NCI-H510A (cell line): ENCODE data around the gene UNC93B1.
"Not testable (repeated sequence)": the region's sequence is repeated elsewhere in the genome, so short reads cannot be mapped to it uniquely, and the experiment has no call there.

ENCODE experiments used
- DNase-seq: peaks from one replicate; lab custom pipeline; 2025; lab: John Stamatoyannopoulos, UW

The UNC93B1 gene

DNA sequence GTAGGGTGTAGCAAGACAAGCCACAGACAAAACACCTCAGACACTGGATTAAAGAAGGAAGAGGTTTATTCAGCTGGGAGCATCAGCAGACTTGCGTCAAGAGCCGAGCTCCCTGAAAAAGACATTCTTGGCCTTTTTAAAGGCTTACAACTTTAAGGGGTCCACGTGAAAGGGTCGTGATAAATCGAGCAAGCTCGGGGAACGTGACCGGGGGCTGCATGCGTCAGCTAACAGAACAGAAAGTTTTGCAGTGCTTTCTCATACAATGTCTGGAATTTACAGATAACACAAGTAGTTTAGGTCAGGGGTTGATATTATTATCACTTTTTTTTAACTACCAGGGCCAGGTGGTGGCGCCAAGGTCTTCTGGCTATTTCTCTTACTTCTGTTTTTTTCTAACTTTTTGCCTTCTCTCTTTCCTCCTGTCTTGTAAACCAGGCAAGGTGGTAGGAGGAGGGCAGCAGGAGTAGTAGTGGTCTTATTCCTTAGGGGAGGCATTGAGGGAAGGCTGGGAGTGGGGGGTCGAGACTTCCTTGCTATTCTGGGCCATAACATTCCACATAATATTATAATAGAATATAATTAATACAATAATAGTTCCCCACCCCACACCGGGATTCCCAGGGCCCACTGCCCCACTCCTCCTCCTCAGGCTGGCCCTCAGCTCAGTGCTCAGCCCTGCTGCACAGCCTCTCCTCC lies 5.6 kb upstream of the UNC93B1 start:
- DNase-seq: no peak

DNA sequence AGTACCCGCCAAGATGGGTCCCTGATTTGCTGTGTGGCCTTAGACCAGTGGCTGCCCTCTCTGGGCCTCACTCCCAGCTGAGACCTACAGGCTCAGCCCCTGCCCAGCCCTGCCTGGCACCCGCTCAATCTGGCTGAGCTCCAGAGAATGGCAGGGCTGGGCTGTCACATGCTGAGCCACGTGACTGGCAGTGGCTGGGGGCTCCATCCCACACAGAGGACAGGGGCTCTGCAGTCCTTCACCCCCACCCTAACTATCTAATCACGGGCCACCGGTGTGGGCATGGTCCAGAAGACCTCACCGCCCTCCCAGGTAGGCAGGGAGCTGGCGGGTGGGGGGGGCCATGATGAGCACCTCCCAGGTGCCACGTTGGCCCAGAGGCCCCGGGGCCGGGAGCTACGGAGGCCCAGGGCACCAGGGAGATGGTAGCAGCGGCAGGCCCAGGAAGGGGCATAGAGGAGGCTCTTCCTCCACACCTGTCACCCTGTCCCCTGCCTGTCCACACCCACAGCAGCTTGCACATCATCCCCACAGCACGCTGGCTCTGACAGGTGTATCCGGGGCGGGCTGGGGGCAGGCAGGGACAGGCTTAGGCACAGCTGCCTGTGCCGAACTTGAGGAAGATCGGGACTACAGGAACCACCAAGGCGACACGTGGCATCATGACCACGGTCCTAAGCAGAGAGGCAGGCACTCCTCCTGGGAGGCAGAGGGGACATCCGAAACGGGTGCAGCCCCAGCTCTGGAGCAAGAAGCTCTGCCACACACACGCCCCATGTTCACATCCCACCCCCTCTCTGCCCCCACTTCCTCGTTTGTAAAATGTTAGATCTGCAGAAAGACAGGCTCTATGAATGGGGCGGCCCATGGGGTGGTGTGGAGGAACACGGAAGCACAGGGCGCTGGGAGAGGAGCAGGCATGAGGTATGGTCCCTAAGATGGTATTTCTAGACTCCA lies 4.8 kb upstream of the UNC93B1 start:
- peak; percentile 52 for DNase-seq

DNA sequence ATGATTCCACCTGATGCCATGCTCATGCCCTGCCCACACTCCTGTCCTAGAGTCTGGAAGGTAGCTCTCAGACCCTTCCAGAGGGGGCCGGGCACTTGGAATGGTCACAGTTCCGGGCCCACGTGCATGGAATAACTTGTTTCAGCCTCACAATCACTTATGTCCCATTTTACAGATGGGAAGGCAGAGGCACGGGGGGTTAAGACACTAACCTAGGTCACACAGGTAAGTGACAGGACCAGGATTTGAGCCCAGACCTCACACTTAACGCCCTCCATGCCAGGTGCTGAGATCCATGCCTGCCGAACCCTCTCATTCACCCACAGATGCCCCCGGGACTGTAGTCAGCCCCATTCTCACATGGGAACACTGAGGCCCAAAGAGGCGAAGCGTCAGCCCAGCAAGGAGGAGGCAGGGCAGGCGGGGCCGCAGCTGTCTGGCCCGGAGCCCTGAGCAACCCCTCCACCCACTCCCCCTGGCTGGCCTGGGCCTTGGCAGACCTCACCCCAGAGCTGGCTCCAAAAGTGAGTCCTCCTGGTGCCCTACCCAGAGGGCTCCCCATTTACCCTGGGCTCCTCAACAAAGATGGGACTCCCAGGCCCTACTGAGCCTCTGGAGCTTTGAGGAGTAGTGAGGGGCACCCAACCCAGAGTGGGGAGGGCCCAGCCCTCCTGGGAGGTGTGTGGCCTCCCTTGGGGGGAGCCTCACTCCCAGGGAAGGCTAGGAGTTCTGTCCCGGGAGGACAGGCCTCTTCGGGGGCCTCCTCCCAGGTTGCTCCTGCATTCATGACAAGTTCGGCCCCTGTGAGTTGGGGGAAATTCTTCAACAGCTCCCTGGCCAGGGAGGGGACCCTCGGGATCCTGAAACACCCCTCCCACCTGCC lies 3.8 kb upstream of the UNC93B1 start:
- DNase-seq: no peak

DNA sequence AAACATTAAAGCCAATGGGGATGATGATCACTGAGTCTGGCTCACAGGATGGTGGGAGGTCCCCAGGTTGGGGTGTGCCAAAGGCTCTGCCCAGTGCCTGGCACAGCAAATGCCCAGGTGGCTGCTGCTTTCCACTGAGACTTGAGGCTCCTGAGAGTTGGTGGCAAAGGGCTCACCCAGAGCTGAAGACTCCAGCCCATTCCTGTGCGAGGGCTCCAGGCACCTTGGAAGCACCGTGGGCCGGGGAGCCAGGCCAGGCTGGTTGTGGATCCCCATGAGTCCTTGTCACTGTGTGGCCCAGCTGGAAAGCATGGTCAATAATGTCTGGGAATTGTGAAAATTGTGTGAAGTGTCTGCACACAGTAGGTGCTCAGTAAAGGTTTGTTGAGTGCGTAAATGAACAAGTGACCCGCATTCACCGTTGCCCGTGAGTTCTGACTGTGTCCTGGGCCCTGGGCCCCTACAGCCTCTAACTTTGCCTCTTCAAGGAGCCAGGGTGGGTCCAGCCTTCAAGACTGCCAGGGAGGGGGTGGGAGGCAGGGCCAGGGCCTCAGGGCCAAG lies 2.8 kb upstream of the UNC93B1 start:
- DNase-seq: no peak

DNA sequence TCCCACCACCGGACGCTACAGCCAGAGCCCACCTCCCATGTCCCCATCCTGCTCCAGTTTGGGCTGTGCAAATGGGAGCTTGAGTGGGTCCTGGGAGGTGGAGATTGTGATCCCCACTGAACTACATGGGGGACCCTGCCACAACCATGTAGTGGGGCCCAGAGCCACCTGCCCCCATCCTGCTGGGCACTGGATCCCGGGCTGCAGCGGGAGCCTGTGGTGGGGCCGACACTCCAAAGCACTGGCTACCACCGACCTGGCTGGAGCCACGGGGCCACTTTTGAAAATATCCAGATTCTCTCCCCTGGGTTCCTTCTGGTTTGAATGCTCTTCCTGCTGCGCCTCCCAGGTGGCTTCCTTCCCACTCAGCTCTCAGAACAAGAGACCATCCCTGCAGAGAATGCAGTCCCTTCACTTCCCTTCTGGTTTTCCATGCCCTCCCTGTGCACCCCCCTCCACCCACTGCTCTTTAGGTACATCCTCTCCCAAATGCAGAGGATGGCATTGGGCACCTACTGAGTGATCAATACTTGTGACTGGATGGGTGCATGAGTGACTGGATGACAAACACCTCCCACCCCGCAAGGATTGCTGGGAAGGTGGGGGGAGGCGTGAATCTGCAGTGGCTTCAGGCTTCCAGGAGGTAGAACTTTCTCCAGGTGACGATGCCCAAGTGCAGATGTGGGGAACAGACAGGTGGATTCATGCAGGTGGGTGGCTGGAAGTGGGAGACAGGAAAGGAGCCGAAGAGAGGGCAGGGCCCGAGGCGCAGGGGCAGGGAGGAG lies 846 bp upstream of the UNC93B1 start:
- peak; percentile 23 for DNase-seq

DNA sequence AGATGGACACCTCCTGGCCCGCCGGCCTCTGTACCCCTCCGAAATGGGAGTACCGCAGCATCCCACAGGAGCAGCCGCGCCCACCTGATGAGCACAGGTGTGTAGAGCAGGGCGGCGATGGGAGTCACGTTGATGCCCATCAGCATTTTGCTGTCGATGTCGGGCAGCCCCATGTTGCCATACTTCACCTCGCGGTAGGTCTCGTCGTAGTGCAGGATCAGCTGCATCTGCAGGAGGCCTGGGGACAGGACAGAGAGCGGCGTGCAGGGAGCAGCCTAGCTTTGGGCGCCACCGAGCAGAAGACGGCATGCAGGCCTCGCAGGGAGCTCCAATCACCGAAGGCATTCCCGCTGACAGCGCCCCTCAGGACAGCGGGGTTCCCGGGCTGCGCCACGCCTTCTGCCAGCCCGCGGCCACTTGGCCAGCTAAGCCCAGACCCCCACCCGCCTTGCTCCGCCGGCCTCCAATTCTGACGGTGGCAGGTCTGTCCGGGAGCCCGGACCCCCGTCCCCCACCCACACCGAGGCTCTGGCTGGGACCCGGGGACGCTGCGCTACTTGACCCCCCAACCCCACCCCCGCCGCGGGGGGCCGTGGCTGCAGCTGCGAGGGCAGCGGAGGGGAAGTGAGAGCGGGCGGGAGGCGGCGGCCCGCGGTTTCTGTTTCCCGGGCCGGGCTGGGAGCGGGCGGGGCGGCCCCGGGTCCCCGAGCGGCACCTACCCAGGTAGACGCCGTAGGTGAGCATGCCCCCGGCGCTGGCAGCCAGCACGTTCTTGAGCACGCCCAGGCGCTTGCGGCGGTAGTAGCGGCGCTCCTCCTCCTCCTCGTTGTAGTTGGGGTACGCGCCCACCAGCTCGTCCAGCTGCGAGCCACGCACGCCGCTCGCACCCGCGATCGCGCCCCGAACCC lies 705 bp downstream of the UNC93B1 start:
- peak; percentile 47 for DNase-seq

DNA sequence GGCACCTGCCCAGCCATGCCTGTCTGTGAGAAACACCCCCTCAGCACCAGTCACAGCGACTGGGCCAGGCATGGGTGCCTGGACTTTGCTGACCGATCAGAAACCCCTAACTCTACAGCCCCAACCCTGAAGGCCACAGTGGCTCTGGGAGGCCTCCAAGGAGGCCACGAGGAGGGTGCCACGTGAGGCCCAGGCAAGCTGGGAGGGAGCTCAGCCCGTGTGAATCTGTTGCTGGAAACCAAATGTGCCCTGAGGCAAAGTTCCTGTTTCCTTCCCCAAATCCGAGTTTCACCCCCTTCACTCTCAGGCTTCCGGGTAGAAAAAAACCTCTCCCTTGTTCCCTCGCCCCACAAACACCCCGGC lies 1.3 kb downstream of the UNC93B1 start:
- no peak for DNase-seq

DNA sequence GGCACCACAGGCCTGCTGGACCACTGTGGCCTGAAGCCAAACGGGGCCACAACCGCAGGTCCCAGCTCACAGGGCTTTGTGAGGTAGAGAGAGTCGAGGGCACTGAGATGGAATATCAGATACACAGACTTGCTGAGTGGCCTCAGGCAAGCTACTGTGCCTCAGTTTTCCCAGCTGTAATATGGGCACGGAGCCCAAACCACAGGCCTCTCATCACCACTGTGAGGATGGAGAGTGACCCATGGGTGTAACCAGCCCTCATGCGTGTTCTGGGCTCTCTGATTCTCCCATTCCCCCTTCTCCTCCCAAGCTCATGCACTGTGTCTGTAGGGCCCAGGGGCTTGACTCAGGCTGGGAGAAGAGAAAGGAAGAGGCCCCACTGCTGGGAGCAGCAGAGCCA lies 4.2 kb downstream of the UNC93B1 start:
- DNase-seq: no peak

DNA sequence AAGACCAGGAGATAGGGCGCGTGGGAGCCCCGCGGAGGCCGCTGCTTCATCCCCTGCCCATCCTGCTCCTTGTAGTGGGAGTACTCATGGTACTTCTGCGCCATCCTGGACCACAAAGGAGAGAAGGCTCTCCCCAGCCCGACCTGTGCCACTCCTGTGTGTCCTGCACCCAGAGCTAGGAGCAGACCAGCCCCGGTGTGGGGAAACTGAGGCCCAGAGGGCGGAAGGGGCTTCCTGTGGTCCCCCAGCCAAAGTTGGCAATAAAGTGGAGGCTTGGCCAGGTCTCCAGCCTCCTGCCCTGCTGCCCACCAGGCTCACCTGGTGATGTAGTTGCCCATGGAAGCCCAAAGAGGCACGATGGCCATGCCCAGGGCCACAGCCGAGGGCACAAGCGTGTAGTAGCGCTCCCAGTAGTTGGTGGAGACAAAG lies 4.7 kb downstream of the UNC93B1 start:
- no peak for DNase-seq

DNA sequence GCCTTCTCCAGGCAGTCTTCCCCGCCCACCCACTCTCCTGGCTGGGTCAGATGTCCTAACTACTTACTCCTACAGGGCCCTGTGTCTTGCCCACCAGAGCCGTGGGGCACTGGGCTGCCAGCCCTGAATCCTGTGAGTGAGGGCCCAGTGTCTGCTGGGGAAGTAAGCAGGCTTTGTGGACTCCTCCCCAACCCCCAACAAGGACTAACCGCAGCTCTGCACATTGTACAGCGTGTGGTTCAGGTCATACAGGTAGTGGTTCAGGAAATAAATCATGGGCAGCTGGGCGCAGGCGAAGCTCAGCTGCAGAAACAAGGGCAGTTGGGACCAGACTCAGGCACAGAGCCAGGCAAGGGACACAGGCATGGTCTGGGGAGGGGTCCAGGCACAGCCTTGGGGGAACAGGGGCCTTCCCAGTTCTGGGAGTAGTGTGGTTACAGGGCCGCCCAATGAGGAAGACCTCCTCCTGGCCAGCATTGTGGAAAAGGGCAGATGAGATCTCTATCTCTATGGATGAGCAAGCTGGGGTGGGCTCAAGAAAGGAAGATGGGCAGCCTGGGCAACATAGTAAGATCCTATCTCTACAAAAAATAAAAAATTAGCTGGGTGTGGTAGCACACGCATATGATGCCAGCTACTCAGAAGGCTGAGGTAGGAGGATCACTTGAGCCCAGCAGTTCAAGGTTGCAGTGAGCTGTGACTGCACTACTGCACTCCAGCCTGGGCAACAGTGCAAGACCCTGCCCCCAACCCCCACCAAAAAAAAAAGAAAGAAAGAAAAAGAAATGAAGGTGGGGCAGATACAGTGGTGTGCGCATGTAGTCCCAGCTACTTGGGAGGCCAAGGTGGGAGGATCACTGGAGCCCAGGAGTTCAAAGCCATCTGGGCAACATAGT lies 5.5 kb downstream of the UNC93B1 start:
- DNase-seq: no peak

DNA sequence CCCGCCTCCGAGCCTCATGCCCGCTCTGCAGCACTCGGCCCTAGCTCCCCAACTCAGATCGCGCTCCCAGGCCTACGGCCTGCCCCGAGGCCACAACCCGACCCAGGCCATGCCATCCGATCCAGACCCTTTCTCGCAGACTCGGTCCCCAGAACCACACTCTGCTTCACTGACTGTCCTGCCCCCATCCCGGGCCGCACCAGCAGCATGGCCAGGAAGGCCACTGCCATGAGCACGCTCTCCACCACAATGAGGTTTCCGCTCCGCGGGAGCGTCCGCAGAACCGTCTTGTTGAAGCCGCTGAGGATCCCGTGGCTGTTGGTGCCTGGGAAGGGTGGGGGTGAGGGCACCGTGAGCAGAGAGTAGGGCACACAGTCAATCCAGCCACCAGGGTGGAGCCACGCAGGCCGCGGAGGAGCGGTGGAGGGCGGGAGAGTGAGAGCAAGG lies 6.4 kb downstream of the UNC93B1 start:
- DNase-seq: no peak

DNA sequence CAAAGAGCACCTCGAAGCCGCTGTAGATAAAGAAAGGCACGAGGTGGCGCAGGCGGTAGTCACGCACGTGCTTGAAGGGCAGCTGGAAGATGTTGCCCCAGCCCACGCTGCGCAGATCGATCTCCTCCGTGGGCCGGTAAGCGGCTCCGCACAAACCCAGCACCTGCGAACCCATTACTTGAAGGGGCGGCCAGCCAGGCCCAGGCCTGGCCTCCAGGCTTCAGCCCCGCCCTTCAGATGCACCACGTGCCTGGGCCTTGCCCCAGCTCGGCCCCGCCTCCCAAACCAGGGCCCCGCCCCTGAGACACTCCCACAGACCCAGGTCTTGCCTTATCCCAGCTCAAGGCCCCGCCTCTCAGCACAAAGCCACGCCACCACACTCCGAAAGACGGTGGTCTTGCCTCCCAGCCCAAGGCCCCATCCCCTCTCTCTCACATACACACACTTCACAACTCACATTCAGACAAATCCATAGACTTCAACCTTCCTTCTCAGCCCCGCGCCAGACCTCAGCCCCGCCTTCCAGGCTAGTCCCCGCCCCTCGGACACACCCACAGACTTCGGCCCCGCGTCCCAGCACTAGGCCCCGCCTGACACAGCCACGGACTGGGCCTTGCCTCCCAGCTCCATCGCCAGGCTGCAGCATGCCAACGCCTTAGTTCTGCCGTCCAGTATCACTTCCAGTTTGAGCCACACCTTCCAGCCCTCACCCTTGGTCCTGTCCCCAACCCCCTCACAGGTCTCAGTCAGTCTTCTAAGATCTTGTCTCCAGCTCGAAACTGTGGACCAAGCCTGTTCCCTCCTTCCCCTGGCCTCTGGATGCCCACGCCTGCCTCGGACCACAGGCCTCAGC lies 7.0 kb downstream of the UNC93B1 start:
- DNase-seq: no peak

DNA sequence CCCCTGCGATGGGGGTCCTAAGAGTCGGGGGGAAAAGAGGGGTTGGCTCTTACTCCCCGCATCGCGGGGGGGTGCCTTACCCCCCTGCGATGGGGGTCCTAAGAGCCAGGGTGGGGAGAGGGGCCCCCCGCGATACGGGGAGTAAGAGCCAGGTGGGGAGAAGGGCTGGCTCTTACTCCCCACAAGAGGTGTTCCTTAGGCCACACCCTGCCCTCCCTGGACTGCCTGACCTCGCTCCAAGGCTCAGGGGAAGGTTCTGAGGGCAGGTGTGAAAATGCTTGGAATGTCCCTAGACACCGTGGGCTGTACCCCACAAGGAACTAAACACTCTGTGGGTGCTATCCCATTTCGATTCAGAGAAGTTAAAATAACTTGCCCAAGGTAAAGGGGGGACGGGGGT lies 7.8 kb downstream of the UNC93B1 start:
- DNase-seq: no peak

DNA sequence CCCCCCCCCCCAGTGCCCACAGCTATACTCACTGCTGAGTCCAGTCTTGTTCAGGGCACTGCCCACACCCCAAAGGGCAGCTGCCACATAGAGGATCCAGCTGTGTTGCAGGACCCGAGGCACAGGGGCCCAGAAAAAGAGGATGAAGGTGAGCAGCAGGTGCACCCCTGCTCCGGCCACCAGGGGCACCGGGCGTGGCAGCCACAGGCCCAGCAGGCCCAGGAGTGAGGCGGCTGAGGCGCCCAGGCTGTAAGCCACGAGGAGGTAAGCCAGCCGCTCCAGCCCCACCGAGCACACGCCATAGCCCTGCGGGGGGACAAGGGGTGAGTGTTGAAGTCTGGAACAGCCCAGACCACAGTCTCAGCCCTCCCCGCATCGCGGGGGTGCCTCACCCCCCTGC lies 8.3 kb downstream of the UNC93B1 start:
- DNase-seq: not testable (repeated sequence)

DNA sequence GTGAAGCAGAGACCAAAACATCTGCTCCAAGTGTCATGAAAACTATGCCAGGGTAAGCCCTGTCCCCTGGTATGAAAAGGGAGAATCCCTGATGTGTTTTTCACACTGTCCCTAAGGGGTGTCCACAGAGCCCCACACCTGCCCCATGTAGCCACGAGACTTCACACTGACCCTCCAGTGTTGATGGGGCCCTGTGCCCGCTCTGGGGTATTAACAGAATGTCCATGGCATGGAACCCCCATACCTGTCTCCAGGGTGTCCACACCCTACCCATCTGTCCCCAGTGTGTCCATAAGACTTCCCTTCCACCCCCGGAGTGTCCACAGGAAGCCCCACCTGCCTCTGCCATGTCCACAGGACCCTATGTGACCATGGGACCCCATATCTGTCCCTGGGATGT lies 8.8 kb downstream of the UNC93B1 start:
- not testable (repeated sequence) for DNase-seq

DNA sequence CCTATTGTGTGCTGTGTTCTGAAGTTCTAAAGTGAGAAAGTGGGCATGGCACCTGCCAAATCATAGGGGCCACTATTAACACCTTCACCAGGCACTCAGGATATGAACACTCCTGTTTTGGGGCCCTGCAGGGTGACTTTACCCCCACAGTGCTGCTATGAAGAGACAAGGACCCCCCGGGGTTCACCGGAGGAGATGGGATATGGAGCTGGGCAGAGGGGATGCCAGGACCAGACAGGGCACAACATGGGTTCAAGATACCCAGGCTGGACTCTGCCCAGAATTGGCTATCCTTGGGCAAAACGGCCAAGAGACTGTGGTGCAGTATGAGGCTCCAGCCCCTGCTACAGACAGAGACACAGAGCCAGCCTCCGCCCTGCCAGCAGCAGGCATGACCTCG lies 9.5 kb downstream of the UNC93B1 start:
- not testable (repeated sequence) for DNase-seq

DNA sequence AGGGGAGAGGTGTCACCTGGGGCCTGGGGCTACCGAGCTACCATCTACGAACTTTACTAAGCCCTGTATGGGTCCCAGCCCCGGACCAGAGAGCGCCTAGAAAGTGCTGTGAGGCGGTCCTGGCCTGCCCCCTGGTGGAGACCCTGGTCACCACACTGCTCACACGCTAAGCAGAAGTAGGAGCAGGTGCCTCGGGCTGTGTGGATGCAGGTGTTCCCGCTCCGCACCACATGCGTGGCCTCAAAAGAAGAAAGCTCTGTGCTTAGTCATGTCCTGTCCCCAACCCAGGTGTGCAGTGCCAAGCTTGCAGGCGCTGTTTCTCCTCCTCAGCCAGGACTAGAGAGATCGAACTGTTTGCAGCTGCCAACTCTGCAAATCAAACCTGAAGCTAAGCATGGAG lies 10.1 kb downstream of the UNC93B1 start:
- peak; percentile 69 for DNase-seq
